Measurements from ENCODE around the gene MEN1.

The MEN1 gene

GRCh38 chr11:64762674-64763525 lies 47.5 kb downstream of the MEN1 start:
- DNase-seq (ENCODE audit: low read depth) = no peak

GRCh38 chr11:64762277-64762673 lies 48.1 kb downstream of the MEN1 start:
- no peak for DNase-seq (ENCODE audit: low read depth)

GRCh38 chr11:64760759-64761420 lies 49.5 kb downstream of the MEN1 start:
- DNase-seq (ENCODE audit: low read depth) = no peak

GRCh38 chr11:64759722-64760719 lies 50.3 kb downstream of the MEN1 start, which contains the start of gene PYGM:
Gene PYGM, minus strand, starts transcription at chr11:64759974. Its CDS starts 76 bp downstream, at chr11:64759898.
- DNase-seq (ENCODE audit: low read depth) = no peak

GRCh38 chr11:64759131-64759721 lies 51.1 kb downstream of the MEN1 start:
- DNase-seq (ENCODE audit: low read depth) = no peak

- DNase-seq (ENCODE audit: low read depth) = no peak
Measured at GRCh38 chr11:64758330-64759079, 51.8 kb downstream of the MEN1 start.

- no peak for DNase-seq (ENCODE audit: low read depth)
Measured at GRCh38 chr11:64757549-64758329, 52.6 kb downstream of the MEN1 start.

GRCh38 chr11:64755681-64756361 lies 54.5 kb downstream of the MEN1 start:
- no peak for DNase-seq (ENCODE audit: low read depth)

- DNase-seq (ENCODE audit: low read depth) = no peak
Measured at GRCh38 chr11:64754919-64755662, 55.3 kb downstream of the MEN1 start.

GRCh38 chr11:64754124-64754918 lies 56.0 kb downstream of the MEN1 start:
- DNase-seq (ENCODE audit: low read depth) = no peak

Measured in HS-27A (cell line).